ENCODE measurements around the gene RGS19.

The RGS19 gene

GRCh38 chr20:64037498-64038213, 41.7 kb downstream of the RGS19 start:
- no peak overlapping the region for H3K4me3 ChIP-seq (ENCODE audit: low read depth, low read length)
- POLR2A ChIA-PET = no interaction called here
- no peak for DNase-seq (ENCODE audit: low read depth, low spot score)
- no peak for TF ChIP-seq CTCF (IDR thresholded peaks at IDR 0.05; ENCODE audit: insufficient read depth, low read length, missing control alignments)
- CTCF ChIA-PET = interaction anchor here (0.8 to 5.9 kb wide), 16 partner anchors 7 to 498 kb away, joined by 3 to 69 read pairs (median 6); partner anchors contain the start of genes PRPF6 and TCEA2

GRCh38 chr20:64037199-64037497, 42.2 kb downstream of the RGS19 start:
- TF ChIP-seq CTCF (IDR thresholded peaks at IDR 0.05; ENCODE audit: insufficient read depth, low read length, missing control alignments) = no peak
- CTCF ChIA-PET = interaction anchor here (1.2 to 5.9 kb wide), 4 partner anchors 20 to 84 kb away, joined by 3 to 69 read pairs (median 6); partner anchors contain the start of gene PRPF6
- POLR2A ChIA-PET = interaction anchor here (1.1 kb wide), 1 partner anchor 26 kb away, joined by 3 read pairs; the partner anchor contains the start of gene TCEA2
- no peak overlapping the region for H3K4me3 ChIP-seq (ENCODE audit: low read depth, low read length)
- DNase-seq (ENCODE audit: low read depth, low spot score) = no peak

- no peak for TF ChIP-seq CTCF (IDR thresholded peaks at IDR 0.05; ENCODE audit: insufficient read depth, low read length, missing control alignments)
- CTCF ChIA-PET = interaction anchor here (0.9 to 5.9 kb wide), 4 partner anchors 21 to 84 kb away, joined by 3 to 69 read pairs (median 6); partner anchors contain the start of gene PRPF6
- H3K4me3 ChIP-seq (ENCODE audit: low read depth, low read length) = no peak overlapping the region
- DNase-seq (ENCODE audit: low read depth, low spot score) = no peak
- POLR2A ChIA-PET = interaction anchor here (1.1 kb wide), 1 partner anchor 26 kb away, joined by 3 read pairs; the partner anchor contains the start of gene TCEA2
These were observed 42.7 kb downstream of the RGS19 start for GRCh38 chr20:64036346-64037198.

GRCh38 chr20:64035933-64036345, 43.4 kb downstream of the RGS19 start, which contains the start of gene C20orf204:
TSS of gene C20orf204 (plus strand) at chr20:64036182. CDS start at chr20:64036324, 142 bp downstream.
- POLR2A ChIA-PET = interaction anchor here (1.1 kb wide), 1 partner anchor 27 kb away, joined by 3 read pairs; the partner anchor contains the start of gene TCEA2
- H3K4me3 ChIP-seq (ENCODE audit: low read depth, low read length) = no peak within 1 kb of the TSS

GRCh38 chr20:64035066-64035932, 44.0 kb downstream of the RGS19 start:
- CTCF ChIA-PET = interaction anchor here (1.7 to 5.9 kb wide), 2 partner anchors 35 to 86 kb away, joined by 3 to 69 read pairs; no protein-coding TSS in a partner anchor
- H3K4me3 ChIP-seq (ENCODE audit: low read depth, low read length) = no peak overlapping the region
- no peak for DNase-seq (ENCODE audit: low read depth, low spot score)
- no peak for TF ChIP-seq CTCF (IDR thresholded peaks at IDR 0.05; ENCODE audit: insufficient read depth, low read length, missing control alignments)
- POLR2A ChIA-PET = no interaction called here

More at GRCh38 chr20:64035933-64036345, 43.4 kb downstream of the RGS19 start, which contains the start of gene C20orf204:
- CTCF ChIA-PET = interaction anchor here (0.9 to 5.9 kb wide), 3 partner anchors 51 to 85 kb away, joined by 3 to 69 read pairs (median 4); partner anchors contain the start of gene PRPF6
- no peak for DNase-seq (ENCODE audit: low read depth, low spot score)
- no peak for TF ChIP-seq CTCF (IDR thresholded peaks at IDR 0.05; ENCODE audit: insufficient read depth, low read length, missing control alignments)

Data from AG04449 (cell line).